ENCODE measurements around the gene LILRB4. TPM values are rescaled to one million over a fixed set of nuclear protein-coding genes. Genes with fewer than 3 reads are reported as not detected.

LILRB4 gene
- total and polyA plus RNA-seq, 2 experiments from 2014 or later: not detected

- TF ChIP-seq ZNF331 (CRISPR knock-in tag; IDR thresholded peaks at IDR 0.05; ENCODE audit: low read depth): no peak
- TF ChIP-seq EZH2phosphoT487 (IDR thresholded peaks at IDR 0.05; ENCODE audit: unreplicated experiment): no peak
- TF ChIP-seq STAT1 (IDR thresholded peaks at IDR 0.05; ENCODE audit: unreplicated experiment): no peak
- no peak for TF ChIP-seq ZNF462 (CRISPR knock-in tag; IDR thresholded peaks at IDR 0.05)
- no peak for TF ChIP-seq CREB1 (CRISPR knock-in tag; IDR thresholded peaks at IDR 0.05; ENCODE audit: low read depth)
- TF ChIP-seq EZH2 (IDR thresholded peaks at IDR 0.05; ENCODE audit: low read depth, unreplicated experiment): no peak
- peaks cover 31% of the 10 kb centered on the region for H3K36me3 Mint-ChIP-seq (ENCODE audit: low read depth)
- no peaks in the 10 kb centered on the region for H3K4me1 Mint-ChIP-seq
- Histone ChIP-seq H3F3A (replicated peaks; ENCODE audit: low read depth) (no peaks in the 10 kb centered on the region), H3K4me3 (no peak overlapping the region), H4K20me1 (replicated peaks; ENCODE audit: insufficient read depth) (no peaks in the 10 kb centered on the region), H3K27me3 (ENCODE audit: insufficient read depth) (no peaks in the 10 kb centered on the region), H3K4me1 (ENCODE audit: insufficient read depth) (no peaks in the 10 kb centered on the region), H3K9me2 (ENCODE audit: insufficient read depth) (no peaks in the 10 kb centered on the region), H3K36me3 (ENCODE audit: insufficient read depth) (no peaks in the 10 kb centered on the region; the same call in 1 of the 2 replicates), H3K27ac (ENCODE audit: low read depth) (no peak overlapping the region), H3K4me2 (no peak overlapping the region), H3K79me2 (replicated peaks; ENCODE audit: insufficient read depth) (no peaks in the 10 kb centered on the region), H2AFZ (no peak overlapping the region)
- H3K27ac Mint-ChIP-seq: no peak overlapping the region
- ATAC-seq: no peak
- peaks cover 90% of the 10 kb centered on the region for H3K9me3 Mint-ChIP-seq
- no peak overlapping the region for H3K4me3 Mint-ChIP-seq
- no peak for DNase-seq (ENCODE audit: low spot score)
- H3K27me3 Mint-ChIP-seq (ENCODE audit: insufficient read depth, low read depth, poor library complexity): peaks cover 3% of the 10 kb centered on the region
Measured at GRCh38 chr19:54694648-54695047, 31.9 kb downstream of the LILRB4 start.

- Histone ChIP-seq H3K36me3 (ENCODE audit: insufficient read depth) (no peaks in the 10 kb centered on the region), H3F3A (replicated peaks; ENCODE audit: low read depth) (no peaks in the 10 kb centered on the region), H3K4me1 (ENCODE audit: insufficient read depth) (no peaks in the 10 kb centered on the region), H4K20me1 (replicated peaks; ENCODE audit: insufficient read depth) (no peaks in the 10 kb centered on the region), H3K4me3 (no peak overlapping the region), H2AFZ (no peak overlapping the region), H3K27ac (ENCODE audit: low read depth) (no peak overlapping the region), H3K27me3 (ENCODE audit: insufficient read depth) (no peaks in the 10 kb centered on the region), H3K4me2 (no peak overlapping the region), H3K79me2 (replicated peaks; ENCODE audit: insufficient read depth) (no peaks in the 10 kb centered on the region), H3K9me2 (ENCODE audit: insufficient read depth) (no peaks in the 10 kb centered on the region)
- H3K4me3 Mint-ChIP-seq: no peak overlapping the region
- peaks cover 90% of the 10 kb centered on the region for H3K9me3 Mint-ChIP-seq
- H3K36me3 Mint-ChIP-seq (ENCODE audit: low read depth): peaks cover 39% of the 10 kb centered on the region
- H3K4me1 Mint-ChIP-seq: no peaks in the 10 kb centered on the region
- H3K27me3 Mint-ChIP-seq (ENCODE audit: insufficient read depth, low read depth, poor library complexity): peaks cover 5% of the 10 kb centered on the region
- H3K27ac Mint-ChIP-seq: no peak overlapping the region
- ATAC-seq (no peak), DNase-seq (ENCODE audit: low spot score) (no peak)
- no peak for TF ChIP-seq CTCF (conservative IDR thresholded peaks at IDR 0.05; ENCODE audit: low read depth in 2 of 2)
- no peak for TF ChIP-seq STAT1 (IDR thresholded peaks at IDR 0.05; ENCODE audit: unreplicated experiment)
Measured at GRCh38 chr19:54696117-54696548, 33.3 kb downstream of the LILRB4 start.
